Astrocyte of the cerebellum (primary cell): ENCODE measurements around the gene ANXA8L1.
"Not testable (repeated sequence)": the region's sequence is repeated elsewhere in the genome, so short reads cannot be mapped to it uniquely, and the experiment has no call there.

Experiments
- DNase-seq: peaks from one replicate; pipeline ENCODE4 v3.0.0-alpha.2; 2011; ENCODE audit warnings: low read depth
- H3K4me3 ChIP-seq: 2 replicates; pipeline ENCODE4 v1.5.1; 2011; ENCODE audit warnings: mild to moderate bottlenecking, low read depth, low read length, moderate library complexity
- in situ Hi-C: cut with HindIII; loops from 2 replicates; pipeline ENCODE4 v1.10.0; 2017; ENCODE audit warnings: low sequenced_read_pairs

Gene ANXA8L1

DNA sequence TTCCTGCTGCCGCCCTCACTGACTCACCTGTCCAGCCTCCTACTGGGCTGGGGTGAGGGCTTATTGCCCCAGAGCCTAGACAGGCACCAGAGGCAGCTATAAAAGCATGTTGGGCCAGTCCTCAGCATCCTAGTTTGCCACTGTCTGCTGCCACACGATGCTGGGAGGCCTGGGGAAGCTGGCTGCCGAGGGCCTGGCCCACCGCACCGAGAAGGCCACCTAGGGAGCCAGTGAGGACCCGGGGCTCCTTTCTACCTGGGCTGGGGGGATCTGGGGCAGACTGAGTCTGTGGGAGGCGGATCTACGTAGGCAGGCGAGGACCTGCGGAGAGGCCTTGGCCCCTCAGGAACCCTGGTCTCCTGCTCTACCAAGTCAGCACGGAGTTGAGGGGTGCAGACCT lies 6.6 kb upstream of the ANXA8L1 start:
- in situ Hi-C loops, DNase-seq, H3K4me3 ChIP-seq: not testable (repeated sequence)

DNA sequence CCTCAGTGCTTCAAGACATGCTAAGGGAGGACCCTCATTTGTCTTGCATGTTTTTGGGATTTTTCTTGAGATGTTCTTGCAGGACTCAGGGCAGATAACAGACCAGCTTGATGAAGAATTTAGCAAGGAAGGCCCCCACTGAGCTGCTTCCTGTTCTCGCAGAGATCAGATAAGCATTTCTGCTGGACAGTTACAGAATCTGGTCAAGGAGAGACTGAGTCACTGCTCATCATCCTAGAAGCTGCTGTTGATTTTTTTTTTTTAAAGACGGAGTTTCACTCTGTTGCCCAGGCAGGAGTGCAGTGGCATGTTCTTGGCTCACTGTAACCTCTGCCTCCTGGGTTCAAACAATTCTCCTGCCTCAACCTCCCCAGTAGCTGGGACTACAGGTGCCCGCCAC lies 1.2 kb upstream of the ANXA8L1 start:
- H3K4me3 ChIP-seq, in situ Hi-C loops, DNase-seq: not testable (repeated sequence)

DNA sequence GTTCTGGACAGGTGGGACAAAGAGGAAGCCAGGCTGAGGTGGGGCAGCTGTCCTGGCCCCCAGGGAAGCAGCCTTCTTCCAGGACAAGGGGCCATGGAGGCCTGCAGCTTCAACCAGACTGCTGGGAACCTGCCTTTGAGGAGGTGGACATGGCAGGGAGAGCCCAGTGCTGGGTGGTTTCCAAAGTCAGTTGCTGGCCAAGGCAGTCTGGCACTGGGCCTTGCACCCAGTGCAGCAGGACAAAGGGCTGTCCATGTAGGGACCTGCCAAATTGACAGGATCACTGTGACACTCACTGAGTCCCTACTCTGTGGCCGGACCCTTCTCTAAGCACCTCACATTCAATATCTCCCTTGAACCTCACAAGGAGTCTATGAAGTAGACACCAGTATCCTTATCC lies 1.4 kb downstream of the ANXA8L1 start:
- in situ Hi-C loops, DNase-seq, H3K4me3 ChIP-seq: not testable (repeated sequence)

DNA sequence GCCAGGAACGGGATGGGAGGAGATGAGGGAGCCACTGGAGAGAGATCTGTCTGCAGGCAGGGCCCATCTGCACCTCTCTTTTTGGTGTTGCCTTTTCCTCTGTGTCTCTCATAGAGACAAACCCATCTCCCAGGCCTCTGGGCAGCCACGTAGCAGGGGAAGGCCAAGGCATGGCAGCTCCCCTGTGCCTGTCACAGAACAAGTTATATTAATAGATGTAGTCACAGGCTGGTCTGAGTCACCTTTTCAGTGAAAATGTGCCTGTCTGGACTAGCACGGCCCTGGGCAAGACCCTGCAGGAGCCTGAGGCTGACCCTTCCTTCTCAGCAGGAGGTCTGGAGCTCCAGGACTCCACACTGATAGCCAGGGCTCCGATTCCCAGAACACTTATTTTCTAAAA lies 2.1 kb downstream of the ANXA8L1 start:
- in situ Hi-C loops = not testable (repeated sequence)

DNA sequence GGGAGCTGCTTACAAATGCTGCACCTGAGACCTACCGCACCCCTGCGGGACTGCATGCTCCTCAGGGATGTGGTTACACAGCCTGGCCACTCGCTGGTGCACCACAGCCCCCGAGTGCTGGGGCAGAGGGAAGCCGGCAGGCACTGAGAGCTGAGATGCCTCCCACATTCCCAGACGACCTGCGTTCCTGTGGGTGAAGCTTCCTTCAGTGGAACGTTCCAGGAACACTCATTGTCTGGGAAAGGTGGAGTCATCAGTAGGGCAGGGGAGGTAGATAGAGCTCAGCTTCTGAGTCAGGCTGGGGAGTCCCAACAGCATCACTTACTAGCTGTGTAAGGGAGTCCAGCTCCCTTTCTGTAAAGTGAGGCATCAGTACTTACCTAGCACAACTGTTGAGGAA lies 2.5 kb downstream of the ANXA8L1 start:
- in situ Hi-C loops, H3K4me3 ChIP-seq, DNase-seq: not testable (repeated sequence)

More for the DNA sequence above, 2.1 kb downstream of the ANXA8L1 start:
- DNase-seq, H3K4me3 ChIP-seq: not testable (repeated sequence)

DNA sequence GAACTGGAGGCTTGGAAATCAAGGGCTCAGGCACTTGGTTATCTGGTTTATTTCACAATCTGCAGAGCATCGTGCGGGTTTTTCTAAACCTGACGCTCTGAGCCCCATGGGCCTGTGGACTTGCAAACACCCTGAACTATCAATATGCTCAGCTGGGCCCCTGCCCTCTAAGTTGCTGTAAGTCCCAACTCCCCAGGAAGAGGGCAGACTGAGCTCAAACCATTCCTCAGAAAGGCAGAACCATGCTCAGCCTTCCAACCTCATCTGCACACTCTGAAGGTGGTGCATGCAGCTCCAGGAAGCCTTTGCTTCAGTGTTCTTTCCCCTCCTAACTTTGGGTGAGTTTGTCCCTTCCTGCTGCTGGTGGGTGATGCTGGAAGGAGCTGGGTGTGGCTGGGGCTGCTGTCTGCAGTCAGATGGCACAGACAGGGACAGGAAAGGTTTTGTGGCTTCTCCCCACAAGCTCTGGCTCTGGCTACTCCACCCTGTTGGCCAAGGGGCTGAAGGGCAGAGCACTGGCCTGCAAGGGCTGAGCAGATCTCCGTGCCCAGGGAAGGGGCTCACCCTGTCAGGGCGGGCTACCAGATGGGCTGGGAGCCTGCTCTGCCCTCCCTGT lies 3.8 kb downstream of the ANXA8L1 start:
- in situ Hi-C loops, DNase-seq, H3K4me3 ChIP-seq: not testable (repeated sequence)

DNA sequence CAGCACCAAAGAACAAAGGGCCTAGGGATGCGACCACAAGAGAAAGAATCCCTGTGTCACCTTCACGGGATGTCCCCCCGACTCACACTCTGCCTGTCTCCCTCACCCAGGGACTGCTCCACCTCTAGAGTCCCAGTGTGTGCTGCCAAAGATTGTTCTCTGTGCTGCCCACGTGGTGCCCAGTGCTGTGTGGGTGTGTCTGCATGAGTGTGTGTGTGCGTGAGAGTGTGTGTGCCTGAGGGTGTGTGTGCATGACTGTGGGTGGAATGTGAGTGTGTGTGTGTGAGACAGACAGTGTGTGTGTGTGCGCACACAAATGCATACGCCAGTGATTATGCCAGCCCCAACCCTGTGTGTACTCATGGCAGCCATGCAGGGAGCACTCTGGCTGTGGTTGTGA lies 10.3 kb downstream of the ANXA8L1 start:
- H3K4me3 ChIP-seq, DNase-seq, in situ Hi-C loops: not testable (repeated sequence)

DNA sequence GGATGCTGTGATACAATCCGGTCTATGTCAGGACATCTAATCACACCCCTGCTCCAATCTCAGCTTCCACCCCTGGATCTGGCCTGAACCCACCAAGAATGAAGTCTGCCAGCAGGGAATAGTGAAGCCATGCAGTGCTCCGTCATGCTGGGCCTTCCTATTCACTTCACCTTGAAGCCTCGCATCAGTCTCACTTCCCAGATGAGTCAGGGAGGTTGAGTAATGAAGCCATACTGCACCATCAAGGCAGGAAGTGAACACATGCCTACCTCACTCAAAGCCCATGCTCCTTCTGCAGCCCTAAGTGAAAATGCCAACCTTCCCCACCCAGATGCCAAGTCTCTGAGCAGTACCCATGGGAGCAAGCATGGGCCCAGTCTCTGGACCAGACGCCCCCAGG lies 11.1 kb downstream of the ANXA8L1 start:
- in situ Hi-C loops, DNase-seq, H3K4me3 ChIP-seq: not testable (repeated sequence)

DNA sequence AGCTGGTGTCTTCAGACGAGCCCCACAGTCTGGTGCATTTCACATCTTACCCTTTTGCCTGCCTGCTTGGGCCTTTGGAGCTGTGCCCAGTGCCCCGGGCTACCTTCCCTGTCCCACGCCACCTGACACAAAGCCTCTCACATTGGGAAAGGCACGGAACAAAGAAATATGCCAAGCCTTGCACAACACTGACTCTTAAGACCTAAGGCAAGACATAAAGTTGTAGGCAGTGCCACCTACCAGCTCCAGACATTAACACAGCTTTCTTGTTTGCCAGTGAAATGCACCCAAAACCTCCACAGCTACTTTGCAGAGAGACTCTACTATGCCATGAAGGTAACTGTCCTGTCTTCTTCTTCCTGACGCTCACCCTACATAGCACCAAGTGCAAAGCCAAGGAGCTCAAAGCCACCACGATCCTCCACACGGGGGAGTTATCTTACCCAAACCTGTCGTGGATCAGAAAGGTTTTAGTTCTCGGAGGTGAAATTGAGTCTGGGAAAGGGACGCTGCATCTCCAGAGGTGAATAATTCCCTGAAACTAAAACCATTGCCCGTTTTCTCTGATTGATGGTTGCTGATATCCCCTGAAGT lies 11.8 kb downstream of the ANXA8L1 start:
- DNase-seq, H3K4me3 ChIP-seq, in situ Hi-C loops: not testable (repeated sequence)

DNA sequence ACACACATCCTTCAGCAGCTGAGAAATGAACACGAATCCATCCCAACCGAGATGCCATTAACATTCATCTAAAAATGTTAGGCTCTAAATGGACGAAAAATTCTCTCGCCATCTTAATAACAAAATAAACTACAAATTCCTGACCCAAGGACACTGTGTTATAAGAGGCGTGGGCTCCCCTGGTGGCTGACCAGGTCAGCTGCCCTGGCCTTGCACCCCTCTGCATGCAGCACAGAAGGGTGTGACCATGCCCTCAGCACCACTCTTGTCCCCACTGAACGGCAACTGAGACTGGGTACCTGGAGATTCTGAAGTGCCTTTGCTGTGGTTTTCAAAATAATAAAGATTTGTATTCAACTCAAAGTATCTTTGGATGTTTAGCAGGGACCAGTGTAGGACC lies 15.8 kb downstream of the ANXA8L1 start:
- DNase-seq, in situ Hi-C loops: not testable (repeated sequence)

DNA sequence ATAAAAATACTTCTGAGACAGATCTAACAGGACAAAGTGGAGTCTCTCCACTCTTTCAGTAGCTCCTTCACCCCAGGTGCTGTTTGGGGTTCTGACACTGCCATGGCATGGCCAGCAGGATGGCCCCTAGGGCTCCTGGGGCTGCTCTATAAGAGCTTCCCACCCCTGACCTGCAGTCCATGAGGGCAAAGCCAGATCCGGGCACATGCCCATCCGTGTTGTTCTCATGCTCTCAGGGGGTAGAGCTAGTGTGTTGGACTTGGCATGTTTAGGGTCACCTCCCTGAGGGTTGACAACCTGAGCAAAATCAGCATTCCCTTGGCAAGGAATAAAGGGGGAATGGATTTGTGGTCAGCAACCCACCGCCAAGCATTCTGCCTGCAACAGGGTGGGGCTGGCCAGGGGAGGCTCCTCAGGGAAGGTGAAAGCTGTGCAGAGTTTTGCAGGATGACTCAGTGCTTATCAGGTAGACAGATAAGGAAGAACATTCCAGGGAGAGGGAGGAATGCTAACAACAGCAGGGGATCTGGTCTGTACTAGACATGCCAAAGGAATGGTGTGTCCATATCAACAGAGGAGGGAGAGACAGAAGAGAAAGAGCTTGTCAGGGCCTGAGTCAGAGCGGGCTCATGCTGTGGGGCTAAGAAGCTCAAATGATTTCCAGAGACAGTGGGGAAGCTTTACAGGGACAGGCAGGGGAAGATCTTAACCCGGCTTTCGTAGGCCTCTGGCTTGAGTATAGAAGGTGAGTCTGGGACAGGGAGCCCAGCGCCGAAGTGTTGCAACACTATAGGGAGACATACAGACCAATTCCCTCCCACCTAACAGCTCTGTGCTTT lies 21.1 kb downstream of the ANXA8L1 start:
- in situ Hi-C loops, H3K4me3 ChIP-seq: not testable (repeated sequence)
- DNase-seq = peak; percentile 32

More for the DNA sequence above, 15.8 kb downstream of the ANXA8L1 start:
- not testable (repeated sequence) for H3K4me3 ChIP-seq

DNA sequence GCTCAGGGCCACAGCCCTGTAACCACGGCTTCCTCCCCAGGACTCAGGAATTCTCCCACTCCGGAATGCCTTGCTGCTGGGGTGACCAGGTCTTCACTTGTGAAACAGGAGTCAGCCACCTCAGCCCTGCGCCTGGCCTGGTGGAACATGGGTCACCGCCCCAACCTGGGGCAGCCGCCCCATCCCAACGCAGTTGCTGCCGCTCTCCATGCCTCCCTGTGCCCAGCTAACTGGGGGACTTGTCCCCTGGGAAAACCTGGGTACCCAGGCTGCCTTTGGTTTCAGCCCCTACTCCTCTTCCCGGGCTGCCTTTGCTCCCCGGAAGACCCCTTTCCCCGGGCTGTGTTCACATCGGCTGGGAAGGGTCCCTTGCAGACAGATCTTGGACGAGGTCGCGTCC lies 22.2 kb downstream of the ANXA8L1 start:
- H3K4me3 ChIP-seq, in situ Hi-C loops, DNase-seq: not testable (repeated sequence)

DNA sequence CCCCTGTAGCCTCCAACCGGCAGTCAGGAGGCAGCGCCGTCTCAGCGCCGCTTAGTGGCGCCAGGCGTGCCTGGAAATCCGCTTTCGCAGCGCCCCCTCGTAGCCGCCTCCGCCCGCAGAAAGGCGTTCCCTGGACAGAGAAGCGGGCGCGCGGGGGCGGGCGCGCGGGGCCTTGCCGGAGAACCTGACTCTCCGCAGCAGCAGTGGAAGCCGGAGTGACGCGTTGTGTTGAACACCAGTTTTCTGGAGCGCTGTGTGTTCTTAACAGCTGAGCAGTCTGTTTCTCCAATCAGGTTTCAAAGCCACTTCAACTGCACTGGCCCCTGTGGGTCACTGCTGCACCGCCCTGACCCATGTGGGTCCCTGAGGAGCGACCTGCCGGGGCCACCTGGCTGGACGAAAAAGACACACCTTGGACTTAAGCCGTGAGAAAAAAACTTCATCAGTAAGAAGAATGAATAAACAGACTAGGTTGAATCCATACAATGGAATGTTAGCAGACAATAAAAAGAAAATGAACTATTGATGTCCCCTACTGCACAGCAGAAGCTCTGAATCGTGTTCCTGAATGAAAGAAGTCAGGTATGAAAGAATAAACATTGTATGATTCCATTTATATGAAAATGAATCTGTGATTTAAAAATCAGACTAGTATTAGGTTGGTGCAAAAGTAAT lies 22.8 kb downstream of the ANXA8L1 start:
- in situ Hi-C loops, DNase-seq: not testable (repeated sequence)
- peak overlapping the region; percentile 33 for H3K4me3 ChIP-seq

DNA sequence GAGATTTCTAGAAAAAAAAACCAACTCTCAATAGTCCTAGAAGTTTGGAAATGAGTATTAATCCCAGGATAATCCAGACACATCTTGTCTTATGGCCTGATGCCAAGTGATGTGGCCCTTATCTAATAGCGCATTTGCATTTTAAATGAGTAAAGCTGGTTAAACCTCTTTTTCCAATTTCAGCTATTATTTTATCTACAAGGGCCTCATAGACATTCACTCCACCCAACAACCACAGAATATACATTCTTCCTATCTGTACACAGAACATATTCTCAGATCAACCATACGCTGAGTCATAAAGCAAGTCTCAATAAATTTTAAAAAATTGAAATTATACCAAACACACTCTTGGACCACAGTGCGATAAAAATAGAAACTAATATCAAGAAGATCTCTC lies 34.0 kb downstream of the ANXA8L1 start:
- DNase-seq, H3K4me3 ChIP-seq, in situ Hi-C loops: not testable (repeated sequence)

DNA sequence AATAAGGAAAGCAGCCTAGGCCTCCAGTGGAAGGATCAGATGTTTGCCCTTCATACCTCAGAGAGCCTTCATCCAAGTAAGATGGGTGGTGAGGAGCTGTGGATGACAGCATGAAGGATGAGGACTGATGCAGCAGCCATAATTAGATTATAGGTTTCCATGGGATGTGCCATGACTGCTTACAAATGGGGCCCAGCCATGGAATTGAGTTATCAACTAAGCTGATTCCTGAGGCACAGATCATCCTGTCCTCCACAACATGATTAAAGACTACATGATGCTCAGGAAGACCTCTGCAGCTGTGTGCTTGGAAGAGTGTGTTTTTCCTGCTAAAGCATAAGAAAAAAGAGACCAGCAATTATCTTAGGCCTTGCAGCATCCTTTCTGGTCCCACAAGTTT lies 35.5 kb downstream of the ANXA8L1 start:
- DNase-seq, H3K4me3 ChIP-seq, in situ Hi-C loops: not testable (repeated sequence)

DNA sequence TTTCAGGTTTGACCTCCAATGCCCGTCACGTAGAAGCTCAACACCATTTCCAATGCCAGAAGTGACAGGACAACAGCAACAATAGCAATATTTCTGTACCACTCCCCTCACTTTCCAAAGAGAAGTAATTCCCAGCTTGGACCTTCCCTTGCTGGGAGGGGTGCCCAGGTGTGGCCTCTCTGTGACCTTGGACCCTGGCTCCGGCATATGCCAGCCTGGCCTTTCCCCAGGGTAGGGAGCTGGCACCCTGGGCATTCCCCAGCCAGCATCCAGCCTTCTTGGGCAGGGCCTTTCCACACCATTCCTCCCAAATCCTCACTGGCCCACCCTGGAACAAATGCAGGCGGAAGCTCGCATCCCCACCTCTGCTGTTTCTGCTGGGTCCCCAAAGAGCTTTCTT lies 37.1 kb downstream of the ANXA8L1 start:
- in situ Hi-C loops, DNase-seq, H3K4me3 ChIP-seq: not testable (repeated sequence)

DNA sequence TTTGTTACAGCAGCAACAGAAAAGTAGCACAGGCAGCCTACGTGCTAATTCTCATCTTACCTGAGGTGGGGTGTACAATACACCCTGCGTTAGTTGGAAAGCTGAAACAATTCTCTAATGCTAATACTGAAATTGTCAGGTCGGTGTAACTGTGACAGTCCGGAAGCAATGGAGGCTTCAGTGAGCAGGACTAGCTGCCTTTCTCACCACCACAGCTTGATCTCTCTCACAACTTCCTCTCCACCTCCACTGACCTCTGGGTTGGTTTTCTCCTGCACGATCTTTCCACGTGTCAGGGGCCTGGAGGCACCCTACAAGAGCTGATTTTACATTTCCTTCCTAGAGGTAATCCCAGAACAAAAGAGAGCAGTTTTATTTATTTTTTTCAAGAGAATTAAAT lies 39.7 kb downstream of the ANXA8L1 start:
- DNase-seq, H3K4me3 ChIP-seq, in situ Hi-C loops: not testable (repeated sequence)
